HL-60 (cell line): ENCODE results near the gene SUV39H1.

Source experiments
- GABPA ChIP-seq: IDR thresholded peaks from 2 replicates; pipeline ENCODE4 v1.6.1; 2012; ENCODE audit warnings: low read depth
- POLR2AphosphoS5 ChIP-seq: IDR thresholded peaks from 2 replicates; pipeline ENCODE4 v1.6.1; 2012; ENCODE audit warnings: low read depth
- SPI1 ChIP-seq: IDR thresholded peaks from 2 replicates; pipeline ENCODE4 v1.6.1; 2012; ENCODE audit warnings: low read depth, mild to moderate bottlenecking, borderline replicate concordance
- TF ChIP-seq, protein P1 (sequence below): IDR thresholded peaks from one replicate; pipeline ENCODE4 v1.5.1; 2011; ENCODE audit warnings: low read length, control low read depth, inconsistent platforms; ENCODE audit not compliant: insufficient read depth

DNA sequence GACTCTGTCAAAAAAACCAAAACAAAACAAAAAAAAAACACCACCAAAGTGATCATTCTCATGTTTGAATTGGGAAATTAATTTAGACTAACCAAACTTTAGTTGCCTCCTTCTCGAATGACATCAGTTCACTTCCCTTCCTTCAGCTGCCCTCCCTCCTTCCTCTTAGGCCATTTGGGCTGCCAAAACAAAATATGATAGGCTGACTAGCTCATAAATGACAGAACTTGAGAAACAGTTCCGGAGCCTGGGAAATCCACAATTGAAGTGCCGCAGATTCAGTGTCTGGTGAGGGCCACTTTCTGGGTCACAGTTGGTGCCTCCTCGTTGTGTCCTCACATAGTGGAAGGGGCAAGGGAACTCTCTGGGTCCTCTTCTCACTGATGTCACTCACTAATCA lies 29.0 kb upstream of the SUV39H1 start:
- TF ChIP-seq POLR2AphosphoS5 (no peak), SPI1 (no peak), GABPA (no peak)
- TF ChIP-seq, protein P1, sequence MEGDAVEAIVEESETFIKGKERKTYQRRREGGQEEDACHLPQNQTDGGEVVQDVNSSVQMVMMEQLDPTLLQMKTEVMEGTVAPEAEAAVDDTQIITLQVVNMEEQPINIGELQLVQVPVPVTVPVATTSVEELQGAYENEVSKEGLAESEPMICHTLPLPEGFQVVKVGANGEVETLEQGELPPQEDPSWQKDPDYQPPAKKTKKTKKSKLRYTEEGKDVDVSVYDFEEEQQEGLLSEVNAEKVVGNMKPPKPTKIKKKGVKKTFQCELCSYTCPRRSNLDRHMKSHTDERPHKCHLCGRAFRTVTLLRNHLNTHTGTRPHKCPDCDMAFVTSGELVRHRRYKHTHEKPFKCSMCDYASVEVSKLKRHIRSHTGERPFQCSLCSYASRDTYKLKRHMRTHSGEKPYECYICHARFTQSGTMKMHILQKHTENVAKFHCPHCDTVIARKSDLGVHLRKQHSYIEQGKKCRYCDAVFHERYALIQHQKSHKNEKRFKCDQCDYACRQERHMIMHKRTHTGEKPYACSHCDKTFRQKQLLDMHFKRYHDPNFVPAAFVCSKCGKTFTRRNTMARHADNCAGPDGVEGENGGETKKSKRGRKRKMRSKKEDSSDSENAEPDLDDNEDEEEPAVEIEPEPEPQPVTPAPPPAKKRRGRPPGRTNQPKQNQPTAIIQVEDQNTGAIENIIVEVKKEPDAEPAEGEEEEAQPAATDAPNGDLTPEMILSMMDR: no peak
